Breast epithelium (tissue), 4 donors: ENCODE results near the gene TWF1. TPM values are rescaled to one million over a fixed set of nuclear protein-coding genes. Genes with fewer than 3 reads are reported as not detected.

Experiments used
- DNase-seq, 2 donors: peaks; one replicate each; pipeline ENCODE4 v3.0.0-alpha.2; 2019; ENCODE audit warnings: low spot score in 2 of 2
- H3K27ac ChIP-seq, 2 donors: fragments of 200-600 bp; sonication (generic) in 1 of 2; one replicate each; pipeline ENCODE4 v1.5.1; 2016 to 2019; ENCODE audit warnings: mild to moderate bottlenecking in 1 of 2
- H3K27me3 ChIP-seq, 2 donors: fragments of 200-600 bp; sonication (generic) in 1 of 2; one replicate each; pipeline versions ENCODE4 v1.5.1 to v1.6.0; 2017 to 2019; ENCODE audit warnings: control low read depth in 1 of 2, mild to moderate bottlenecking in 1 of 2
- H3K36me3 ChIP-seq: fragments of 200-600 bp; one replicate; pipeline ENCODE4 v1.5.1; 2019
- H3K4me1 ChIP-seq, 2 donors: fragments of 200-600 bp; sonication (generic); one replicate each; pipeline ENCODE4 v1.5.1; 2016 to 2019; ENCODE audit warnings: control low read depth in 1 of 2
- H3K4me3 ChIP-seq, 3 donors: fragments of 200-600 bp; sonication (generic); 1 replicate in 2 of 3; 2 replicates in 1 of 3; pipeline ENCODE4 v1.5.1; 2016 to 2019; ENCODE audit warnings: mild to moderate bottlenecking in 3 of 3, moderate library complexity in 2 of 3
- H3K9me3 ChIP-seq, 2 donors: fragments of 200-600 bp; sonication (generic) in 1 of 2; one replicate each; pipeline ENCODE4 v1.5.1; 2016 to 2019; ENCODE audit warnings: control low read depth in 1 of 2
- CTCF ChIP-seq, 3 donors: fragments of 450-650 bp; IDR thresholded peaks; one replicate each; pipeline ENCODE4 v1.5.1; 2016 to 2017; ENCODE audit warnings: antibody characterized with exemption in 3 of 3, mild to moderate bottlenecking in 3 of 3, moderate library complexity in 3 of 3
- POLR2A ChIP-seq: fragments of 450-650 bp; IDR thresholded peaks from one replicate; pipeline ENCODE4 v1.6.1; 2016; ENCODE audit warnings: antibody characterized with exemption, mild to moderate bottlenecking, moderate library complexity
- POLR2AphosphoS5 ChIP-seq, 3 donors: sonication (generic); formaldehyde crosslinking; IDR thresholded peaks; one replicate each; pipeline ENCODE4 v1.6.1; 2017; ENCODE audit warnings: antibody characterized with exemption in 3 of 3
- intact Hi-C: fragments of 100-400 bp; cut with DNase I; formaldehyde crosslinking; loops from one replicate; pipeline ENCODE4 v1.15.1; 2023; ENCODE audit warnings: low total_unique reads
- total RNA-seq, 3 donors: library from RNA; depleted of rRNA; stranded (reverse); fragments of >200 nt; gene quantifications; one replicate each; pipeline ENCODE4 v1.1.0, GENCODE V29; 2016

Gene TWF1
- total RNA-seq, 3 donors from 2014 or later, result 73.6 to 102 (median 92.1) TPM

- no peak for DNase-seq
- Histone ChIP-seq H3K4me1 (no peaks in the 10 kb centered on the region), H3K27ac (no peak overlapping the region), H3K4me3 (no peak overlapping the region), H3K27me3 (no peaks in the 10 kb centered on the region), H3K9me3 (no peaks in the 10 kb centered on the region), H3K36me3 (no peaks in the 10 kb centered on the region)
- no peak for TF ChIP-seq POLR2AphosphoS5 (IDR thresholded peaks at IDR 0.05)
- TF ChIP-seq POLR2A, result no peak
- TF ChIP-seq CTCF (IDR thresholded peaks at IDR 0.05), result no peak
- intact Hi-C loops, result no loop called here
Measured at GRCh38 chr12:43786899-43787693, 19.0 kb downstream of the TWF1 start.

- H3K9me3 ChIP-seq, result no peaks in the 10 kb centered on the region
- H3K36me3 ChIP-seq, result no peaks in the 10 kb centered on the region
- H3K4me3 ChIP-seq, result no peak overlapping the region
- H3K27me3 ChIP-seq, result no peaks in the 10 kb centered on the region
- no peak for DNase-seq
- H3K4me1 ChIP-seq, result no peaks in the 10 kb centered on the region
- no peak for TF ChIP-seq POLR2AphosphoS5 (IDR thresholded peaks at IDR 0.05)
- no peak for TF ChIP-seq POLR2A
- no peak for TF ChIP-seq CTCF (IDR thresholded peaks at IDR 0.05)
- no peak overlapping the region for H3K27ac ChIP-seq
- intact Hi-C loops, result no loop called here
Measured at GRCh38 chr12:43776498-43776897, 29.6 kb downstream of the TWF1 start.

- no peaks in the 10 kb centered on the region for H3K9me3 ChIP-seq
- intact Hi-C loops, result no loop called here
- TF ChIP-seq POLR2AphosphoS5 (IDR thresholded peaks at IDR 0.05) (no peak), CTCF (IDR thresholded peaks at IDR 0.05) (no peak), POLR2A (no peak)
- H3K27me3 ChIP-seq, result no peaks in the 10 kb centered on the region
- no peaks in the 10 kb centered on the region for H3K36me3 ChIP-seq
- H3K4me1 ChIP-seq, result peaks cover 0 to 8% of the 10 kb centered on the region in 2 donors
- DNase-seq, result no peak
- no peak overlapping the region for H3K4me3 ChIP-seq
- H3K27ac ChIP-seq, result no peak overlapping the region
Measured at GRCh38 chr12:43766291-43766690, 39.8 kb downstream of the TWF1 start.

GRCh38 chr12:43764528-43764927, 41.6 kb downstream of the TWF1 start:
- H3K27me3 ChIP-seq, result no peaks in the 10 kb centered on the region
- no peak overlapping the region for H3K27ac ChIP-seq
- peaks cover 0 to 8% of the 10 kb centered on the region in 2 donors for H3K4me1 ChIP-seq
- H3K36me3 ChIP-seq, result no peaks in the 10 kb centered on the region
- no peak overlapping the region for H3K4me3 ChIP-seq
- intact Hi-C loops, result no loop called here
- H3K9me3 ChIP-seq, result no peaks in the 10 kb centered on the region
- no peak for DNase-seq
- TF ChIP-seq POLR2AphosphoS5 (IDR thresholded peaks at IDR 0.05) (no peak), CTCF (IDR thresholded peaks at IDR 0.05) (no peak), POLR2A (no peak)

- no peak overlapping the region for H3K27ac ChIP-seq
- no peaks in the 10 kb centered on the region for H3K27me3 ChIP-seq
- H3K36me3 ChIP-seq, result no peaks in the 10 kb centered on the region
- intact Hi-C loops, result no loop called here
- no peaks in the 10 kb centered on the region for H3K9me3 ChIP-seq
- TF ChIP-seq CTCF (IDR thresholded peaks at IDR 0.05), result no peak
- no peak for TF ChIP-seq POLR2AphosphoS5 (IDR thresholded peaks at IDR 0.05)
- TF ChIP-seq POLR2A, result no peak
- H3K4me3 ChIP-seq, result no peak overlapping the region
- DNase-seq, result no peak
- peaks cover 0 to 8% of the 10 kb centered on the region in 2 donors for H3K4me1 ChIP-seq
Measured at GRCh38 chr12:43763769-43764168, 42.3 kb downstream of the TWF1 start.
